ENCODE measurements around the gene KLF11. TPM values are rescaled to one million over a fixed set of nuclear protein-coding genes. Genes with fewer than 3 reads are reported as not detected.
A peak's percentile ranks its signal among the peaks of the same experiment; 100 is the strongest.

The KLF11 gene
- total and polyA plus RNA-seq, 2 of the 8 experiments (the other 6 are each of a cell fraction or from before 2014, with no cell fraction given): 6.4 to 10.1 TPM

- Histone ChIP-seq H3K27ac (ENCODE audit: low read depth, low read length) (no peak overlapping the region), H3K23ac (ENCODE audit: insufficient read length) (no peak overlapping the region), H3K14ac (ENCODE audit: insufficient read length) (no peak overlapping the region), H2BK15ac (ENCODE audit: low read length) (no peak overlapping the region), H3K18ac (ENCODE audit: extremely low read depth, low read length) (no peak overlapping the region), H3K56ac (replicated peaks; ENCODE audit: insufficient read length, low read depth, low read length) (no peak overlapping the region), H3K4me2 (ENCODE audit: insufficient read depth in 1 of 2, low read depth in 2 of 2, low read length in 2 of 2) (no peak overlapping the region), H3K79me1 (ENCODE audit: low read depth, low read length) (no peaks in the 10 kb centered on the region), H3K79me2 (ENCODE audit: control insufficient read depth in 1 of 2, insufficient read depth in 2 of 2, low read length in 2 of 2) (no peaks in the 10 kb centered on the region), H3K9me3 (ENCODE audit: insufficient read depth in 2 of 2, low read depth in 1 of 2, low read length in 1 of 2) (no peaks in the 10 kb centered on the region), H3K4me1 (replicated peaks in 1 of 4; ENCODE audit: control insufficient read depth in 3 of 4, insufficient read depth in 4 of 4, low read length in 3 of 4) (peaks cover 0 to 4% (median 1%) of the 10 kb centered on the region in 4 experiments; a peak in 2 of 7 replicates), H4K8ac (ENCODE audit: extremely low read depth, insufficient read depth, low read length) (no peak overlapping the region), H2AFZ (ENCODE audit: low read length) (no peak overlapping the region), H3K27me3 (replicated peaks in 1 of 4; ENCODE audit: control insufficient read depth in 3 of 4, extremely low read depth in 1 of 4, insufficient read depth in 3 of 4, low read length in 3 of 4) (no peaks in the 10 kb centered on the region), H3K4me3 (ENCODE audit: extremely low read depth in 1 of 4, insufficient read depth in 2 of 4, low read depth in 3 of 4, low read length in 4 of 4) (no peak overlapping the region), H2BK5ac (ENCODE audit: low read depth, low read length) (no peak overlapping the region), H4K20me1 (replicated peaks in 1 of 2; ENCODE audit: control insufficient read depth in 1 of 2, insufficient read depth in 2 of 2, low read length in 2 of 2) (no peaks in the 10 kb centered on the region), H3K36me3 (ENCODE audit: control insufficient read depth in 2 of 4, insufficient read depth in 4 of 4, low read length in 3 of 4) (no peaks in the 10 kb centered on the region), H3K9ac (replicated peaks in 1 of 4; ENCODE audit: extremely low read depth in 1 of 4, low read depth in 3 of 4, low read length in 3 of 4) (no peak overlapping the region), H3K4ac (replicated peaks; ENCODE audit: insufficient read length, low read depth, low read length) (no peak overlapping the region), H2BK12ac (ENCODE audit: low read depth, low read length) (0 out of 2 replicates have a peak overlapping the region, but pooled peaks have one; percentile 50), H3K23me2 (ENCODE audit: low read depth, low read length) (no peaks in the 10 kb centered on the region), H2BK120ac (replicated peaks; ENCODE audit: low read depth, low read length) (no peak overlapping the region), H4K5ac (ENCODE audit: insufficient read length, low read depth, low read length) (no peak overlapping the region), H2BK20ac (ENCODE audit: low read length) (no peak overlapping the region), H4K91ac (replicated peaks; ENCODE audit: insufficient read length, low read length) (no peak overlapping the region), H2AK5ac (ENCODE audit: low read depth, low read length) (no peak overlapping the region)
- no peak for TF ChIP-seq RNF2 (IDR thresholded peaks at IDR 0.05; ENCODE audit: borderline replicate concordance, low read depth, low read length, missing control alignments, poor library complexity, severe bottlenecking)
- no peak for TF ChIP-seq PHF8 (conservative IDR thresholded peaks at IDR 0.05; ENCODE audit: low read depth, low read length)
- TF ChIP-seq BCL11A (IDR thresholded peaks at IDR 0.05; ENCODE audit: low read depth in 2 of 2, low read length in 2 of 2): no peak
- TF ChIP-seq GABPA (IDR thresholded peaks at IDR 0.05; ENCODE audit: borderline replicate concordance, insufficient read depth, low read length): no peak
- no peak for TF ChIP-seq CHD2 (IDR thresholded peaks at IDR 0.05; ENCODE audit: low read length)
- TF ChIP-seq SIN3A (conservative IDR thresholded peaks at IDR 0.05 in 1 of 2, IDR thresholded peaks at IDR 0.05 in 1 of 2; ENCODE audit: low read depth in 1 of 2, low read length in 2 of 2): no peak
- no peak for TF ChIP-seq TEAD4 (IDR thresholded peaks at IDR 0.05; ENCODE audit: low read depth, low read length)
- no peak for TF ChIP-seq EP300 (IDR thresholded peaks at IDR 0.05; ENCODE audit: borderline replicate concordance in 1 of 2, low read depth in 2 of 2, low read length in 2 of 2)
- no peak for TF ChIP-seq RBBP5 (IDR thresholded peaks at IDR 0.05; ENCODE audit: borderline replicate concordance, low read depth, low read length)
- ChIA-PET POLR2A (ENCODE audit: partially characterized antibody) (interaction anchor here (0.9 to 3.2 kb wide), 6 partner anchors 12 to 54 kb away, joined by 3 to 14 read pairs (median 4); partner anchors contain the start of gene RRM2), CTCF (ENCODE audit: partially characterized antibody) (interaction anchor here (0.7 to 24.1 kb wide), 34 partner anchors 10 to 378 kb away, joined by 3 to 429 read pairs (median 4); partner anchors contain the start of gene CYS1)
- WGBS, 2 experiments (ENCODE audit: extremely low coverage in 1 of 2, insufficient coverage in 1 of 2, insufficient read length in 1 of 2, insufficient replicate concordance in 2 of 2, low coverage in 1 of 2, low lambda C conversion rate in 2 of 2, missing lambda C conversion rate in 1 of 2): 93% methylated on average over 6 of the region's 10 CpGs; no CpG with 5 or more reads in 1 of the 2 experiments
- FAIRE-seq: no peak
- DNase-seq (ENCODE audit: low read depth in 1 of 2, low spot score in 2 of 2): no peak
Observed at GRCh38 chr2:10096641-10097040, 53.3 kb downstream of the KLF11 start.
